GM18861 (cell line): Measurements from ENCODE around the gene DYRK1A.

Experiments used
- ATAC-seq: cut with Tn5 transposase; IDR thresholded peaks from one replicate; pipeline ENCODE4 v1.9.1; 2021; ENCODE audit not compliant: unreplicated experiment

The DYRK1A gene

GRCh38 chr21:37415939-37416338 is 49.4 kb downstream of the DYRK1A start:
- ATAC-seq = no peak

- ATAC-seq = no peak
Measured at GRCh38 chr21:37416914-37417313, 50.3 kb downstream of the DYRK1A start.

DNA sequence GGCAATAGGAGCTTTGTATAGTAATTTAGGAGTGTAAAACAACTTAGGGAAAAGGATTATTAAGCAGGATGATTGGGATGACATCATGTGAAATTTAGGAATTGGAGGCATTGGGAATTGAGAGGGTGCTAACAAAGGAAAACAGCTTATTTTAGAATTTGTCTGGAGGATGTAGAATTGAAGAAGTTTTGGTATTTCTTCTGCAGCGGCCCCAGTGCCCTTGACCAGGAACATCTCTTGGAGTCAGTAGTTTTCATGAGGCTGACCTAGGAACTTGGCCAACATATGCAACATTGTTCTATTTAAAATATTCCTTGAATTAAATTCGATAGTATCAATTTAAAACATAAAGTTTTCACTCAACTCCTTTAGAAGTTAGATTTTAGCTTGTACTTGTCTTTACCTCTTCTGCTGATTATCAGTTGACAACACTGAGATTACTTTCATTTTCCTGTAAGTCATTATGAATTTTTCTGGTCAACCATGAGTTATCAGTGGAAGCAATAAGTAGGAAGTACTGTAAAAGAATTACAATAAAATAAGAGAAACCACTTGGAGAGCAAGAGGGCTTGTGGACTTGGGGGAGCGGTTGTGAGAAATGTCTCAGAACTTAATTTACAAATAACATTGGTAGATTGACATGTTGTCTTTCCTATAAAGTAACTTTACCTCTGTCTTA is 52.8 kb downstream of the DYRK1A start:
- ATAC-seq = no peak

DNA sequence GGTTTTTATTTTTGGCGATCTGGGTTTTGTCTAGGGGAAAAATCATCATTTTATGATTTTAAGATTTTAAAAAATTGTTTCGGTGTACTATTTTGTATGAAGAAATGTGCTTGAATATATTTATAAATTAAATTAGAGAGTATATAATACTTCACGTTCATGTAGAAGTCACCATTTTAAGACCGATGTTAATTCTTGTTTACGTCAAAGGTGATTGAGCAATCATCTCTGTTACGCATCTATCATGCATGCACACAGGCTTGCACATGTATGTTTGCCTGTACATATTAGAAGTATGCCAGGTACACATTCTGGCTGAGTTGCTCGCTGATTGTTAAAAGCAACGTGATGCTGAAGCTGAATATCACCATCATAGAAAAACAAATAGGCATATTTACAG is 54.7 kb downstream of the DYRK1A start:
- ATAC-seq = no peak

DNA sequence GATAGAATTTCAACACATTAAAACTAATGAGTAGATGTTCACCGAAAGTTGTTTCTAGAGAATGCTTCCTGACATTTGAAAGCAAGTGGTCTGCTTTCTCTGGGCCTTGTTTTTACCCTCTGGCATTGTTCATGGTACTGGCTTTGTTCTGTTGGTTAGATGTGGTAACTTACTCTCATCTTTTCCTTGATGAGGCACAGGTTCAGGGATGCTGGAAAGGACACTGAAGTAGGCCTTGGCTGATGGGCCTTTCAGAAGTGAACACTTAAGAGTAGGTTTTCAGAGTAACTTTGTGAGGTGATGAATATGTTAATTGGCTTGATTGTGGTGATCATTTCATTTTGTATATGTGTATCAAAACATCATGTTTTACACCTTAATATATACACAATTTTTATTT is 55.8 kb downstream of the DYRK1A start:
- ATAC-seq = no peak

- ATAC-seq = no peak
Measured at GRCh38 chr21:37423103-37423502, 56.5 kb downstream of the DYRK1A start.

DNA sequence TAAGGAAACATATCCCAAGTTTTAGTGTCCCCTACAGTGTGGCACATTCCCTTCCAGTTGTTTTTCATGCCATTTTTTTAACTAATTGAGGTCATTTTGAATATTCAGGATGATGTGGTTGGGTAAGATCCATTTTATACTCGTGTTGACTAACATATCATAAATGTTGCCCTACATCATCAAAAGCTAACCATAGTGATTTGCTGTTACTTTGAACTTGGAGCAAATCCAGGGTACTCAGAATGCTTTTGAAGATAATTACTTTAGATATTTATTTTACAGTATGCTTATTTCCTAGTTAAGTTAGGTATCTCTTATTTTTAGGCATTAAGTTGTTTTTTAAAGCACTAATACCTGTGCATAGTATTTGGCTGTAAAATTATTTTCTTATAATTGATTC is 57.8 kb downstream of the DYRK1A start:
- no peak for ATAC-seq

DNA sequence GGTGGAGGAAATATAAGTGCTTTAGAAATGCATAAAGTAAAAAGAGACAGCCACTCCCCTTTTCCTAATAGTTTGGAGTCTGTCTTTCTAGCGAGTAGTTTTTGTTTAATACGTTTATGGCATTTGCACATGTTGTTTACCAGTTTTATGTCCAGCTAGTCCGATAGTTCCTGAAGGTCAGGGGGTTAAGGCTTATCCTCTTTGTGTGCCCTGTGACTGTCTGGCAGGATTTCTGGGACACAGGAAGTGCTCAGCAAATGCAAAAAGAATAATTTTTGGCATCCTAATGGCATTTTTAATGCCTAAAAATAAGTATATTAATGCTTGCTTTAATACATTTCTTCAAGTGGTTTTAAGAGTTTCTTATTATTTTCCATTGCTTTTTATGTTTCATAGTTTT is 58.4 kb downstream of the DYRK1A start:
- no peak for ATAC-seq

GRCh38 chr21:37425684-37426083 is 59.1 kb downstream of the DYRK1A start:
- ATAC-seq = no peak

- ATAC-seq = no peak
Measured at GRCh38 chr21:37427221-37427620, 60.6 kb downstream of the DYRK1A start.

GRCh38 chr21:37429356-37429755 is 62.8 kb downstream of the DYRK1A start:
- ATAC-seq = no peak

DNA sequence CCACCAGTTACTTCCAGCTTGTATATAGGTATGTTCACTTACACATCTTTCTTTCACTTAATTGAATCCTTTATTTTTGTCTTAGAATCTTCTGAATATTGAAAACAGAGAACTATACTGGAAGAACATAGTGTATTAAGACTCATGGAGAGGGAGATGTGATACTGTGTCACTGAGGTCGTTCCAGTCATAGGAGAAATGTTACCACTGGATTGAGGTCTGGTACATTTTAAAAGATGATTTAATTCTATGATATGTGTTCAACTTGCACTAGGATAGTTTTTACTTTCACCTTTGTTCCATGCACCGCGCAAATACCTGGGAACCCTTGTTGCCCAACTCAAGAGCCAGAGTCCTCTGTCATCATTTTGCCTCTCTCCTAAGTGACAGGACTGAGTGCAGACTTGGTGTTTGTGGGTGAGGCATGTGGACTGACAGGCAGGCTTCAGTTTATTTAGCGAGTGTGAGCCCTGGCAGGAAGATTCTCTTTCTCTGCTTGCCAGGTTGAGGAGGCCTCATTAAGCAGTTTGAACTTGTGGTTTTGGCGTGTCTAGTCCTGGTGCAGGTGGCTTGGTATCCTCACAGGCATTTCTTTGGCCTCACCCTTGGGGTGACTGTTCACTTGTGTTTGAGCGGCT is 63.7 kb downstream of the DYRK1A start:
- ATAC-seq = no peak

DNA sequence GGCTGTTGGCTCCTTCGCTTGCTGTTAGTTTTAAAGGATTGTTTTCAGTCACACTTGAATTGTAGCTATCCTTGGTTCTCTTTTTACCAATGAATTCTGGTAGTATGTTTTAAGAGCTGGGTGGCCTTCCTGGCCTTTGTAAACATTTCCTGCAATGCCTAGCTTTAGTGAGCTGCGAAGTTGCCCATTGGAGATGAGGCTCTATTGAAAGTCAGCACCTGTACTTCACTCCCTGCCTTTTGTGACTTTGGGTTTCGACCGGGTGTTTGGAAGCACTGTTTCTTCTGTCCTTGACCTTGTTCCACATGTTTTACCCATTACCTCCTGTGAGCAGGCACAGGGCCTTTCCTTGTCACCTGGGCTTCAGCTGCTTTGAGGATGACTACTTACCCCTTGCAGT is 64.7 kb downstream of the DYRK1A start:
- no peak for ATAC-seq

GRCh38 chr21:37432710-37433455 is 66.3 kb downstream of the DYRK1A start:
- ATAC-seq = no peak

DNA sequence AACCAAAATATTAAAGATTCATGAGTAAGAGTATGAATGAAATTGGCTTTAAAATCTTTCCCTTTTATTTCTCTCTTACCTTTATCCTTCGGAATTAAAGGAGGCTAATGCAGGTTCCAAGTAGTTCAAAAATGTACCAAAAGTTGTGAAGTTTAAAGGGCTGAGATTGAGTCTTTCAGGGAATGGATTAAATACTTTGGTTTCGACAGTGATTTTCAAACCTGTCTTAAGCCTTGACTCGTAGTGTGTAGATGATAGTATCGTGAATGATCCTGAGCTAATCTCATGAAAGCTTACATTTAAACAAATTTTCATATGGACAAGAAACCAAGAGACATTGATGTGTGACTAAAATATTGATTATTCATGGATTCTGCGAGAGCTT is 66.9 kb downstream of the DYRK1A start:
- ATAC-seq = no peak

GRCh38 chr21:37435120-37435519 is 68.5 kb downstream of the DYRK1A start:
- ATAC-seq = peak; percentile 57

DNA sequence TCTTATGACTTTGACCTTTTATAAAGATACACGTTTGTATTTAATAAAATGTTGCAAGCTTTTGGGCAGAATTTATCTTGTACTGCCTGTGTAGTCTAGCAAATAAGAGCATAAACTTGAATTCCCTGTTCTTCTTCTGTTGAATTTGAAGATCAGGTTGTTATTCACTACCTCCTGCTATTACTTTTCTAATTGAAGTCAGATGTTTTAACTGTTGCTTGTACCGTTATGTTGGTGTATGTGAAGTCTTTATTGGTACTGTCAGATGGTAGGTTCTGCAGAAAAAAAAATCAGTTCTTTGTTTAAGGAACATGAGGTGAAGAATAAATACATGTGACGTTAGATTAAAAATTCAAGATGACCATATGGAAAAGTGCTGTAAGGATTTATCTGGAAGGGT is 69.1 kb downstream of the DYRK1A start:
- ATAC-seq = no peak

GRCh38 chr21:37436174-37436573 is 69.6 kb downstream of the DYRK1A start:
- no peak for ATAC-seq

- ATAC-seq = no peak
Measured at GRCh38 chr21:37437376-37438080, 71.0 kb downstream of the DYRK1A start.

DNA sequence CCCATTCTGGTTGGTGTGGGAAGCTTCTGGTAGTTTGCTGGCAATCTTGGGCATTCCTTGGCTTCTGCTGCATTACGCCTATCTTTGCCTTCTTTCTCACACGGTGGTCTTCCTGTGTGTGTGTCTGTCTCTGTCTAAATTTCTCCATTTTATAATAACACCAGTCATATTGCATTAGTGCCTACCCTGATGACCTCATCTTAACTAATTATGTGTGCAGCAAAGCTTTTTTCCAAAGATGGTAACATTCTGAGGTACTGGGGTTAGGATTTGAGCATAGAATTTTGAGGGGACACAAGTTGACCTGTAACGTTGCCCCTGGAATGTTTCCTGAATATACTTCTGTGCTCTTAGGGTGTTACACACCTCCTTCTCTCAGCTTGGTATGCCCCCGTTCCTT is 77.1 kb downstream of the DYRK1A start:
- no peak for ATAC-seq

DNA sequence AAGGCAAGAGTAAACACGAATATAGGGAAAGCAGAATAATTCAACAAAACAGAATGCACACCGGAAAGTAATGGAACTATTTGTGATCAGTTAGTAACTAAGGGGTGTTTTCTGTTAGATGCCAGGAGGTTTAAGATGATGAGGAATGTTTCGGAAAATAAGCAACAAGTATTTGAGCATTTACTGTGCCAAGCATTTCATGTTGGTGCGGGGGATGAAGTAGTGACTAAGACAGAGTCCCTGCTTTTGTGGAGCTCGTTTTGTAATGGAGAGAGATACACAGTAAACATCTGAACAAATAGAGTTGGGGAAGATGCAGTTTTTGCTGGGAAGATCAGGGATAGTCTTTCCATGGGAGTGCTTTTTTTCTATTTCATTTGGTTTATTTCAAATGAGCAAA is 78.7 kb downstream of the DYRK1A start:
- ATAC-seq = no peak

GRCh38 chr21:37446552-37446951 is 80.0 kb downstream of the DYRK1A start:
- ATAC-seq = no peak
